NCI-H82 (cell line): ENCODE measurements around the gene MIPOL1.

Source experiments
- DNase-seq: peaks from one replicate; lab custom pipeline; 2025; lab: John Stamatoyannopoulos, UW

Gene MIPOL1

DNA sequence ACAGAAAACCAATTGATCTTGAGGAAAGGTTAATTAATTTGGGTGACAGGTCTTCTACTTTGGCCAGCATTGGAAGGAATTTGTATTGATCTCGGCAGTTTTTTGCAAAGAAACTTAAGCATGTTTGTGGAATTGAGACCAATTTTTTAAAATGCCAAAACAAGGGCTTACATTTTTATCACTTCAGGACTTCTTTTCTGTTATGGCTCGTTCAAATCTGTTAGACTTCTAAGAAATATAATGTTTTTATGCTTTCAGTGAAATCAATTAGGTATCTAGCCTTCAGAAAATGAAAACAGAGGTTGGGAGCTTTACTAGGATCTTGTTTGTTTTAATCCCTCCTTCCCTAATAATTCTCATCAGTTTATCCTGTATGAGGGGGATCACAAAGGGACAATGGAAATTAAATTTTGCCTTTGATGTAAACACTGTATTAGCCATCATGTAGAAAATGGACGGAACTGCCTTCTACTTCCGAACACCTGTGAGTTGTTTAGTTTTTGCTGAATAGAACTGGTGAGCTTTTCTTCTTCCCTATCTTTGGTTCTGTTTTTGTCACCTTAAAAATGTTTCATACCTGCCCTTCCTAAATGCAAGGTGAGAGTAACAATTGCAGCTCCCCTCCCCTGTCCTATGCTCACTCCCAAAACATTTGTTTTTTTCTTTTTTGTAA lies 389.5 kb downstream of the MIPOL1 start:
- DNase-seq = peak; percentile 17

DNA sequence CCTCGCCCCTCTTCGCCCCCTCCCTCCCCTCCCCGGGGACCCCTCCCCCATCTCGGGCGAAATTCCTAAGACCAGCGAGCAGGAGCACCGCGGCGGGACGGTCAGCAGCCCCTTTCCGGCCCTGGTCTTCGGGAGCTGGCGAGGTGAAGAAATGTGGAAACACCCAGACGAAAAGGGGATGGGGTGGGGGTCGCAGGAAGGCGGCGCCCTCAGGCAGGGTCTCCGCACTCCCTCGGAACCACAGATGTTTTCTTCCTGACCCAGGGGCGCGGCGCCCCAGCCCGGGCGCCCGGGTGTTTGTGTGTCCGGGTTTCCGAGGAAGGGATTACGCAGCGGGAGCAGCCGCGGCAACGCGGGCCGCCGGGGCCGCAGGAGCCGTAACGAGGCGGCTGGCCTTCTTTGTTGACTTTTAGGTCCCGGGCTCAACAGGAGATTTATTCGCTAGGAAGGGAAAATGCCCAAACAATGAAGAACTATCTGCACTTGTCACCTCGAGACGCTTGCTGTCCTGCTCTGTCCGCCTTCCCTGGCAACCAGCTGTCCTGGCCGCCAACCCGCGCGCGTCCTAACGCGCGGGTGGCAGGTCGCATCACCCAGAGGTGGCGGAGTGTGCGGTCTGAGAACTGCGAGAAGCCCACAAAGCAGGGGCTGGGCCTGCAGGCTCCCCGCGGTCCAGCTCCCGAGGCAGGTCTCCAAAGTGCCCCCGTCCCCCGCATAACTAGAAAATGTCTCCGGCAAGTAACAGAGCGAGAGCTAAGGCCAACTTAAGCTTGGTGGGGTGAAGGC lies 390.3 kb downstream of the MIPOL1 start:
- peak; percentile 61 for DNase-seq

DNA sequence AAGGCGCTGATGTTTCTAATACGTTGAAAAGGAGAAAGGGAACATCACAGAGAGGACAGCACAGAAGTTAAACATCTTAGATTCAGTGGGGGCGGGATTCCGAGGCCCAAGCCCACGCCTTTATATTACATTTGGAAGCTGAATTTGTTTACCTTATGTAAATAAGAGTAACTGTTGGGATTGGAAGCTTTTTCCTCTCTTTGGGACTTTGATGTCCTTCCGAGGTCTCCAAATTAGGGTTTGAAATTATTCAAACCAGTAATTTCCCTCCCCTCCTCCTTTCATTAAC lies 390.9 kb downstream of the MIPOL1 start:
- DNase-seq = no peak

DNA sequence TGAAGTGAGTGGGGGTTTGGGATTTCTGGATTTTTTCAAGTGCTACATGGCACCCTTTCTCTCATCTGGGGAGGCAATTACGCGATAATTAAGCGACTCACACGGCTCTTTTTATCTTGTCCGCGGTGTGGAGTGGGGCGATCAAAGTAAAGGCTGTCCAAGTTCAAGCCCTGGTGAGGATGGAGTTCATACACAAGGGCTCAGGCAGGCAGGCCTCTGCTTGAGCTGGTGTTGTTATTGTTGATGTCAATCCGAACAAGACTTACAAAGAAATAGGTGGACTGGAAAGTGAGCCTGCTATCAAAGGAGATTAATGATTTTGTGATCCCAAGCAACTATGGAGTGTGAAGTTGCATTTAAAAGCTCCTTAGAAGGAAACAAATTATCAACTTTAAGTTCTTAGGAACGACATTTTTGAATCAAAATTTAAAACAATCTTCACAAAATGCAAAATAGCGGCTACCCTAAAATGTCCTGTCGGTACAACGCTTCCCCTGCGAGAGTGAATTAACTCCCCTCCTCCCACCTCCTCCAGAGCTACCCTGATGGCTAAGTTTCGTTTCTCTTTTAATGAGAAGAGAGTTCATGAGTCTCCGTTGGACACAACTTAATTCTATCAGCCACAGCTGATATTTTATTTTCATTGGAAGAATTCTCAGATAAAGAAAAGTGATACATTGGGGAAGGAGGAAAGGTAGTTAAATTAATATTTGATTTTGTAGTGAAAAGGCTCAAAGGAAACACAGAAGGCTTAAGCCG lies 391.4 kb downstream of the MIPOL1 start:
- DNase-seq = peak; percentile 37

DNA sequence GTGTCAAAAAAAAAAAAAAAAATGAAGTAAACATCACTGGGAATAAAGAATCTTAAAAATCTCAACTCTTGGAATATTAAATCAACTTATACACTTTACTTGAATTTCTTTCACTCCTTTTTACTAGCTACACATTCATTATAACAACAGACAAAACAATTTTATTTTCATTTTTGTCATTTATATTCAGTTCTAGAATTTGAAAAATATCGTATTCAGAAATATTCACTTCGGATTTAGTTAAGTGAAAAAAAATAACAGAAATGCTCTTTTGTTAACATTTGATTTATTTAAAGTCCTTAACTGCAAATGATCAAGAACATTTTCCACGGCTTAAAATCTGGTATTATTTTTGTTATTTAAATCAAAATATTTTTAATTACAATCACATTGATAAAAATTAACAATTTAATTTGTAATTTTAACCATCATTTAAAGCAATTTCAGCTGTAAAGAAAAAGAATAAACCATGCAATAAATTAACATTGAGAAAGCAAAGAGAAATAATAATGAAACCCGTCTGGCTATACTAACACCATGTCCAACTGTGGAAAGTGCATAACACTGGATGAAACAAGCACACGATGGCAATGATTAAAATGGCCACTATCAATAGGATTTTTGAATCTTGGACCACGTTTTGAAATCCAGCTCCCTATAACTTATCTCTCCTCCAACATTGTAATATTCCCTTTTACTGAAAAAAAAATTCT lies 392.1 kb downstream of the MIPOL1 start:
- no peak for DNase-seq

DNA sequence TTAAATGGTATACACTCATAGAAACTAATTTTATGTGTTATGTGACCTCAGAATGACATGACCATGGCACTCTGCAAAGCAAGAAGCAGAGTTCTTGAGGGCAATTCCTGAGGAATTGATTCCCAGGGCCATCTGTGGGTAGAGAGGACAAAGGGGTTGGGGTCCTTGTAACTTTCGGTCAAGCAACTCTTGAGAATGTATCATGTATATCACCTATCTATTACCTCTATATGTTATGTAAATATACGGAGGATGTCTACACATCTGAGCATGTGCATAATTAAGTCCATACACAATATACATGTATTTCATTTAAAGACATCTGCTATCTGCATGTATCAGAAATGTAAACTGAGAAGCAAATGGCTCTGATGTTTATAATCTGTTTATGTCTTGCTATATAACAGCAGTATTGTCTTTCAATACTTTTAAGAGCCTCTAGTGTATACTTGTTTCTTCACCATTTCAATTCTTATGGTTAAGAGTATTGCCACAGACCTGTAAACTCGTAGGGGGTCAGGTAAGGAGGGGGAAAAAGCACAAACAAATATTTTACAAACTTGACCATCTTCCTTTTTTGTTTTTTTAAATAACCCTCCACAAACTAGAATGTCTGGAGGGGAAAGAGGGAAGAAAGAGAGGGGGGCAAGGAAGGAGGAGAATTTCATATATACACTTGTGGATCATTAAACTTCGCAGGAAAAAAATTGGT lies 392.8 kb downstream of the MIPOL1 start:
- DNase-seq = peak; percentile 2

DNA sequence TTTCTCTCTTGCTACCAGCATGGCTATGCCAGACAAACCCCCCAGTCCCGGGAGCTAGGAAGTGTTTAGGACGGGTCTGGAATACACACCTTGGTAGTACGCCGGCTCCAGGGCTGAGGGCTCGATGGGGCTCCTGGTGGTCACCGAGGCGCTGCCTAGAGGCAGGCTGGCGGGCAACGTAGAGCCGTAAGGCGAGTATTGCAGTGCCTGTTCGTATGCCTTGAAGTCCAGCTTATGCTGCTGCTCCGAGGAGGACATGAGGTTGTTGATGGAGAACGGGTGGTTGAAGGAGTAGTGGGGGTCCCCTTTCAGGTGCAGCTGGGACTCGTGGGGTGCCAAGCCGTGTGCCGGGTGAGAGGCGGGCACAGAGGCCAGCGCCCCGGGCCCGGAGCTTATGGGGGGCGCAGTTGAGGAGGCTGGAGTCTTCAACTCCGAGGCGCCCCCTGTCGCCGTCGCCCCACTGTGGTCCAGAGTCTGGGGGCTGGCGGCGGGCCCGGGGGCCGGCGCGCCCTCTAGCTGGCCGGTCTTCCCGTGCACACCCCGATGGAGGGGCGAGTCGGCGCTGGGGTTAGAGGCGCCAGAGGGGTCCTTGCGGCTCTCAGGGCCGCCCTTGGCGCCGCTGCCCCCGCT lies 393.7 kb downstream of the MIPOL1 start:
- DNase-seq = no peak

DNA sequence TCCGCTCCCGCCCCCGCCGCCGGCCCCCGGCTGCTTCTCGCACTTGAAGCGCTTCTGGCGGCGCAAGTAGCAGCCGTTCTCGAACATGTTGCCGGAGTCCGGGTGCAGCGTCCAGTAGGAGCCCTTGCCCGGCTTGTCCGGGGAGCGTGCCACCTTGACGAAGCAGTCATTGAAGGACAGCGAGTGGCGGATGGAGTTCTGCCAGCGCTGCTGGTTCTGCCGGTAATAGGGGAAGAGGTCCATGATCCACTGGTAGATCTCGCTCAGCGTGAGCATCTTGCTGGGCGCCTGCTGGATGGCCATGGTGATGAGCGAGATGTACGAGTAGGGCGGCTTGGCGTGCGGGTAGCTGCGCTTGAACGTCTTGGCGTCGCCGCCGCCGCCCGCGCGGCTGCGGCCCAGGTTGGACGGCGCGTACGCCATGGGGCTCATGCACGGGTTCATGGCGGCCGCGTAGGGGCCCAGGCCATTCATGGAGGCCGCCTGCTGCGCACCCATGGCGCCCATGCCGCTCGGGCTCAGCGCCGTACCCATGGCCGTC lies 394.3 kb downstream of the MIPOL1 start:
- DNase-seq = no peak

DNA sequence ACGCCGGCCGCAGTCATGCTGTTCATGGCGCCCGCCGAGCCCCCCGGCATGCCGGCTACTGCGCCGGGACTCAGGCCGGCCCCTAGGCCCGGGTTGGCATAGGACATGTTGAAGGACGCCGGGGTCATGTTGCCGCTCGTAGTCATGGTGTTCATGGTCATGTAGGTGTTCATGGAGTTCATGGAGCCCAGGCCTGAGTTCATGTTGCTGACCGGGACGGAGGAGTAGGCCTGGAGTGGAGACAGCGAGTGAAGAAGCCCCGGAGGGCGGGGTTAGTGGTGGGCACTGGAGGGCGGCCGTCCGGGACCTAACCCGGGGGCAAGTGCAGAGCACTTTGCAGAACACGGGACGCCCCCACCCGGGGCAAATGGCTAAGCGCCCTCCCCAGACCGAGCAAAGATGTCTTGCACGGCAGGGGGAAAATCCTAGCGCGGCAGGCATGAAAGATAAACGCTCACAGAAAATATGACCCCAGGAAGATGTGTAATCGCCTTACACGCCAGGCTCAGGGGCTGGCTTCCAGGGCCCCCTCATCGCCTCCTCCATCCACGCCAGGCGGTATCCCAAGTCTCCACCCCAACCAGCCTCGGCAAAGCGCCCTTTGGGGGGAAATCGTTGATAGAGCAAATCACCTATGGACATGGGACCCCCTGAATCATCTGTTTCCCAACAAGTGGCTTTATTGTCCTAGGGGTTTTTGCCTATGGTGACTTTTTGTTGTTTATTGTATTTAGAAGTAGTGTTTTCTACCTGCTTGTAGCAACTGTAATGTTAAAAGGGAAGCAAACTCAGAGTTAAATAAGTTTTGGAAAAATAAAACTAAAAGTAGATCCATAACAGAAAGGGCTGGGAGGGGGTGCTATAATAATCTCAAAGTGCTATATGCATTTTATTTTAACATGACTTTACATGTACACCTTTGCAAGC lies 395.0 kb downstream of the MIPOL1 start:
- peak; percentile 9 for DNase-seq

DNA sequence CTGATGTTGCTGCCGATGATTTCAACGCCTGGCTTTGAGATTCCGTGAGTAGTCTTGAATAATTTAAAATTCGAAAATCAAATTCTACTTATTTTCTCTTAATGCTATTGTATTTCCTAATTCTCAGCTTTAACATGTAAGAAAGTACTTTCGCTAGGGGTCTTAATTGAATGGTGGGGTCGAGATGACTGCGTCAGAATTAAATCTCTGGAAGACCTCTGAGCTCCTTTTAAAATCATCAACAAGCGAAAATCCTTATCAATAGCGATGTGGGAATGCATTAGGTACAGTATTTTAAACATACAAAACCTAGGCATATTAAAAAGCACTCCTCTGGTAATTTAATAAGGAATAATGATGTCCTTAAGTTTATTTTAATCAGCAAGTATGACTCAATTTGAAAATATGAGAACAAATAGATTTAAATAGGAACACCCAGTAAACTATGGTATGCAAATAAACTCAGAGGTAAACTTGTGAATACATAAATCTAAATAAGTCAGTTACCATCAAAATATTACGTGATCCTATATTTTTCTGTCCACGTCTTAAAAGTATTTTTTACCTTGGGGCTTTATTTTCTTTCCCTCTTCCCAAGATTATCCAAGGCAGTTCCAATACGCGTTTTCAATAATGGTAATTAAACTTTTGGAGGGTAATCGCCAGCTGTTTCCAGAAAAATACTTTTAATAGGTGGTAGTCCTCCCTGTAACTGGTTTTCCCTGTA lies 395.9 kb downstream of the MIPOL1 start:
- DNase-seq = no peak

DNA sequence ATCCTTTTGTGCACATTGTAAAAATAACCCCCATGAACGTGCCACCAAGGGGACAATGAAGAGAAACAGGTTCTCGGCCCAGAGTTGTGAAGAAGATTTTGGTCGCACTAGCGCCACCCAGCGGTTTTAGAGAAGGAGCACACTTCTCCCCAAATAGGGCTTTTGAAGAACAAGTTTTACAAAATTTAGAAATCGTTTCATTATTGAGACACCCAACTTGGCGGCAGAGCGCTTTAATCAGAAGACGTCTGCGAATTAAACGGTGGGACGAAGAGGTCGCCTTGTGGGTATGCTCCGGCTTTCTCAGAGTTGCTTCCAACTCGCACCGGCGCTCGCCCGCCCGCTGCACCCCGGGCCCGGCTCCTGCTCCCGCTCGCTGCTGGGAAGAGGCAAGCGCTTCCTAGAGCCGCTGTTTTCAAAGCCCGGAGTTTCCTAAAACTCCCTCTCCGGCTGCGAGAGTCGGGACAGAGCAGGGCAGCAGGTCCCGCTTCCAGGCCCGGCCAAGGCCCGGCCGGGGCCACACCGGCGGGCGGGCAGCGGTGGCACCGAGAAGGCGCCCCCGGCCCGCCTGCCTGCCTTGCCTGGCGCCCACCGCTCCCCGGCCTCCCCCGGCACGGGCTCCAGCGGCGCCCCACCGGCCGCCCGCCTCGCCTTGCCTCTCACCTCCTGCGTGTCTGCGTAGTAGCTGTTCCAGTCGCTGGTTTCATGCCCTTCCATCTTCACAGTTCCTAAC lies 396.7 kb downstream of the MIPOL1 start:
- DNase-seq = peak; percentile 93

DNA sequence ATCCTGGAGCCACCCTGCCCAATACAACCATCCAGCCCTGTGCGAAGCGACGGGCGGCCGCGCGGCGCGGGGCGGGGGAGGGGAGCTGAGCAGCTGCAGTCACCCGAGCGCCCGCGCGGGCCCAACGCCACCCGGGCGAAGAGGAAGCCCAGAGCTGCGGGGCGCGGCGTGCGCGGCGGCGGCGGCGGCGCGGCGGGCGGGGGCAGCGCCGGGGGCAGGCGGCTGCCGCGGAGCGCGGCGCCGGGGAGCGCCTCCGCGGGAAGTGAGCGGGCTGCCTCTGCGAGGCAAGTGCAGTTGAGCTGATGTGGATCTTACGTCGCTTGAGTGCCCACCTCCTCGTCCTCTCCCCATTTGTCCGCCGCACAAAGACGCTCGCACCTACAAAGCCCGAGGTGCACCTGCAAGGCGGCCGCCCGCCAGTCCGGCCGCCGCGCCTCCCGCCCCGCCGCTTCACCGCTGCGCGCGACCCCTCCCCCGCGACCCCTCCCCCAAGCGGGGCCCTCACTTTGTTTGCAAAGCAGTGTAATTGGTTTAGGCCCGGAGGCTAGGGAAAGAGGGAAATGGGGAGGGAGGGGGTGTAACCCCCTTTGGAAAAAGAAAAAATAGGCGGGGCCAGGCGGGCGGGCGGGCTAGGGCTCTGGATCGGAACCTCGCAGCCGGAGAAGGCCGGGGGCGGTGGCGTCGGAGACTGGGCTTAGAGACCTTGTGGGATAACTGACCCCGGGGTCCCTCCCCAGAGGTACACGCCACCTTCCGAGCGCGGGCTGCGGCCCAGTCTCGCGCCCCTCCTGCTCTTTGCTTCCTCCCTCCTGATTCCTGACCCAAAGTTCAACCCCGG lies 397.5 kb downstream of the MIPOL1 start, which contains the start of the genes FOXA1 and TTC6:
FOXA1 (minus strand) TSS at position 279 of the 838 bp plus-strand sequence; CDS start at position 2, 277 bp downstream.
TTC6 (plus strand) TSS at position 659 of the 838 bp plus-strand sequence. CDS start 26,436 bp downstream, outside the sequence.
- peak; percentile 88 for DNase-seq

DNA sequence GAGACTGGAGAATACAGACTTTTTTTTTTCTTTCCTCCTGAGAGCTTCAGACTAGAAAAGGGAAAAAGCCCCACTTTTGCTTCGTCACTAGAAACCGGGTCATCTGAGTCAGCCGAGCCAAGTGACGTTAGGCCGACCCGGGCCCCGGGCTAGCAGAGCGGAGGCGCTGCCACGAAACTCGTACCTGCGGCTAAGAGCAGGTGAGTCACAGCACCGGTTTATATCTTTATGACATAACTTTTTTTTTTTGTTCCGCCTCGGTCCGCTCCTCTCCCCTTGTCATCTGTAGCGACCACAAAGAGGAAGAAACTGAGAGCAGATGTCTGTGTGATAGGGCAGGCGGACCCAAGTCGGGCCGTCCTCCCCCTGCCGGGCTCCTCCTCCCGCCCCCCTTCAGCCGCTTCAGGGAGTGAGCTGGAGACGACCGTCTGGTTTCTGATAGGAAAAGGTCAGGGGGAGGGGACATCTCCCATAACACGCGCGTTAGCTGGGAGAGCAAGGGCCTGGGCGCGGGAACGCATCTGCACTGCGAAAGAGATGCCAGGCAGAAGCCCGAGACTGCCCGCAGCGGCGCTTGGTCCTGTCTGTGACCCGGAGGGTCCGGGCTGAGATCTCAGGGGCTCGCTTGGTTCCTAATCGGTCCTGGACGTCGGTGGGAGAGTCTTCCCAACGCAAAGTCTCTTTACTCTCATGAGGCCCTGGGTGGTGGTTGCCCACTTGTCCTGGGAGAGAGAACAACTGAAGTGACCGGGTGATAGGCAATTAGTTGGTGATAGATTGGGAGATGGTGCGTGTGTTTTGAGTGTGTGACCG lies 398.3 kb downstream of the MIPOL1 start:
- peak; percentile 96 for DNase-seq

DNA sequence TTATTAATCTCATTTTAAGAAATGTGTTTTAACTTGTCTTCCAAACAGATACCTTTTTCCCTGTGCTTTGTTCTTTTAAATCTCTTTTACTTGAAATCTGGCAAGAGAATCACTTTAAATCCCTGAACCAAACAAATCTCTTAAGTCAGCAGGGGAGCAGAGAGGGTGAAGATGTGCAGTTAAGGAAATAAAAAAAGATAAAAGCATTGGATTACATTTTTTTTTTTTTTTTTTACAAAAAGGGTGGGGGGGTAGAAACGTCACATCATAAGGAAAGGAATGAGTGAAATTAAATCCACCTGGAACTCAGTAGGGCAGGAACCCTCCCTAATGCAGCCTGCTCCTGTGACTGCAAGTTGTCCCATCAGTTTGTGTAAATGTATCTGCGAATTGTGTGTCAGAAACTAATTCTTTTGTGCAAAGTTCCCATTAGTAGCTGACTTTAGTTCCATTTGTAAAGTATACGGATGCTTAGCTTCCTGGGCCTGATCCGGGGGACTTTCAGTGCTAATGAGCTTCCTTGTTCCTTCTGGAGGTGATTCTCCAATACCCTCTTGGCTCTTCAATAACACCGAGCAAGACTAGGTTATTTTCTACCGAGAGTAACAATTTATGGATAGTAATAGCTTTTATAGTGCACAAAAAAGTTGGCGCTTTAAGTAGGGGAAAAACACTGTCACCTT lies 399.2 kb downstream of the MIPOL1 start:
- peak; percentile 56 for DNase-seq

DNA sequence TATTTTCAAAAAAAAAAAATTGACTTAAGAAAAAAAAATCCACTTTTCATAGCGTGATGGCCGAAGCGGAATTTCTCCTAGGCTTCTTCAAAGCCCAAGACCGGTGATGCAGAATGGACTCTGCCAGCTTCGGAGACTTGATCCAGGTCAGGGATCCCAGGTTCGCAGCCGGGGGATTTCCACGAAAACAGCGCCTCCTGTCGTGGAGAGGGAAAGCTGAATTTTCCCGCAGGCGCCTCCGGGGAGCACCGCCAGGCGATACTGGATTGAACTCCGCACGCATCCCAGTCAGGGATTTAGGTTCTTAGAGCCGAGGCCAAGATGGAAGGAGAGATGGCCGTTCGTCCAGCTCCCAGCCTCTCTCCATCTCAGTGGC lies 399.8 kb downstream of the MIPOL1 start:
- no peak for DNase-seq
